HG03139 (cell line): Measurements from ENCODE around the gene ZNF618.
A peak's percentile ranks its signal among the peaks of the same experiment; 100 is the strongest.
"Not testable (repeated sequence)": the region's sequence is repeated elsewhere in the genome, so short reads cannot be mapped to it uniquely, and the experiment has no call there.

Experiments used
- ATAC-seq: cut with Tn5 transposase; IDR thresholded peaks from one replicate; pipeline ENCODE4 v1.9.1; 2021; ENCODE audit not compliant: unreplicated experiment

ZNF618 gene

DNA sequence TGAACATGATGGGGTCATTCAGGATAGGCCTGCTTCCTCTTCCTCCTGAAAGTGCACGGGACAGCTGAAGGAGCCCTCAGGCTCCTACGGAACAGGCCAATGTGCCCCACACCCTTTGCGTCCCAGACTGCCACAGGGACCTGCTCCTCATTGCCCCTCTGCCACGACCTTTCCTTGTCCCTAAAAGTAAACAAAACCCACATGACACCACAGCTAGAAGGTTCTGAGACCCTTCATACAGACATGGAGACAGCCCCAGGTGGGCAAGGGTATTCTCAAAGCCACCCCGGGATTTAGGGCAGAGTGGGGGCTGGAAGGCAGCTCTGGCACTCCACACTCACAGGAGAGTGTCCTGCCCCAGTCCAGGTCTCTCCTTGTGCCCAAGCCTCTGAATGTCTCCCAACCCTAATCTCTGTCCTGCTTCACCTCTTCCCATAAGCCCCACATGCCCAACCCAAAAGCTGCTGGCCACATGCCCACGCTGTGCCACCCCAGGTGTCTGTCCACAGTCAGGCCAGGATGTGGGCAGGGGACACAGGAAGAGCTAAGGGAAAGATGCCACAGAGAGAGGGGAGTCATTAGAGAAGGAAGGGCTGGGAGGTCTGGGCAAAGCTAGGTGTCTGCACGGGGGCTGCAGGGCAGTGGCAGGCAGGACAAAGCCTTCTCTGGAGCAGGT lies 201.2 kb downstream of the ZNF618 start:
- no peak for ATAC-seq

DNA sequence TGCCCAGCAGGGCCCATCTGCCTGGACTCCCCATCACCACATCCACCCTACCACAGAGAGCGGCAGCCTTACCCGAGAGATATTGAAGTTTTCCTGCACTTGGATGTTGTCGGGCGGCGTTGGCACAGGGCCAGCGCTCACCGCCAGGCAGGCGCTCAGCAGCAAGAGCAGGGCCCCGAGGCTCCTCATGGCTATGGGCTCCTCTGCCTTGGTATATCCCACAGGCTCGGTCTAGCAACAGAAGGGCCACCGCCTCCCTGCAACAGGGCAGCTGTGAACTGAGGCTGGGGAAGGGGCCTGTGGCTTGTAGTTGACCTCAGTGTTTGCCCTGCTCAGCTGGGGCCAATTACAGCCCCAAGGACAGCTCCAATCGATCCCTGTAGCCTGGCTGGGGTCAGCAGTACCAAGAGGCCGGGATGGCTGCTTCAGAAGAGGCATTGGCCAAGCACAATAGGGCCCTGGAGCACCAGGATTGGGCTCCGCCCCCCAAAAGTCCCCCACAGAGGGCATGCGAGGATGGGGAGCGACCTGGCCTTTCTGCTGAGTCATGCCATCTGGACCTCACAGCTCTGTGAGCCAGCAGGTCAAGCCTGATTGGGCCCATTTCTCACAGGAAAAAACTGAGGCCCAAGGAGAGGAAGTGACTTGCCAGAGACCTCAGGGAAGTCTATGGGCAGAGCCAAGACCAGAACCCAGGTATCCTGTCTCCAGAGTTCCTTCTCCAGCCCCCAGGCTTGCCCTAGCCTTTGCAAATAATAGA lies 202.1 kb downstream of the ZNF618 start, which contains the start of gene AMBP:
Gene AMBP (minus strand): TSS at position 280 of the 760 bp plus-strand sequence. CDS start 91 bp downstream, at position 189.
- ATAC-seq, result no peak

GRCh38 chr9:114078781-114079156 lies 202.7 kb downstream of the ZNF618 start:
- no peak for ATAC-seq

DNA sequence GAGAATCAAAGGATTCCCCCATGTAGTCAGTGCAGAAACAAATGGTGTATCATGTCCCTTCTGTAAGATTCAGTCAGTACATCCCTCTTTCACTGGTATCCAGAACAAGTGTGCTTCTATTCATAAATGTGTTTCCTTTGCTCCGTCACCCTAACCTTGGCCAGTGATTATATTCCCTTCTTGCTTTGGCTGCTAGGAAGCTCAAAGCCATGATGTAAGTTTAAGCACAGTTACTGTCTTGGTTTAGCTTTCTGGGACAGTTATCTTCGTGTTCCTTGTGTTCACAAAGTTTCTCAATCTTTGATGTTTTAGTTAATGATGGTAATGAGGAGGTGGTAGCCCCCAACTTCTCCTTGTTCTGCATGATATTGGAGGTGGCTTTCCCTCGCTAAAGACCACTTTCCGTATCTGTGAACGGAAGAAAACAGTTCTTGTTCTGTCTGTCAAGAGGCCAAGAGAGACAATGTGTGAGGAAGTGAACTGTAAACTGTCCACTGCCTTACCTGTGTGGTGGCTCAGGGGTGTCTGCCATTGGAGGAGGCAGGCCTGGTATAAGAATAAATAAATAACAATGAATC lies 204.2 kb downstream of the ZNF618 start:
- no peak for ATAC-seq

- no peak for ATAC-seq
Observed at GRCh38 chr9:114080773-114081440, 204.8 kb downstream of the ZNF618 start.

DNA sequence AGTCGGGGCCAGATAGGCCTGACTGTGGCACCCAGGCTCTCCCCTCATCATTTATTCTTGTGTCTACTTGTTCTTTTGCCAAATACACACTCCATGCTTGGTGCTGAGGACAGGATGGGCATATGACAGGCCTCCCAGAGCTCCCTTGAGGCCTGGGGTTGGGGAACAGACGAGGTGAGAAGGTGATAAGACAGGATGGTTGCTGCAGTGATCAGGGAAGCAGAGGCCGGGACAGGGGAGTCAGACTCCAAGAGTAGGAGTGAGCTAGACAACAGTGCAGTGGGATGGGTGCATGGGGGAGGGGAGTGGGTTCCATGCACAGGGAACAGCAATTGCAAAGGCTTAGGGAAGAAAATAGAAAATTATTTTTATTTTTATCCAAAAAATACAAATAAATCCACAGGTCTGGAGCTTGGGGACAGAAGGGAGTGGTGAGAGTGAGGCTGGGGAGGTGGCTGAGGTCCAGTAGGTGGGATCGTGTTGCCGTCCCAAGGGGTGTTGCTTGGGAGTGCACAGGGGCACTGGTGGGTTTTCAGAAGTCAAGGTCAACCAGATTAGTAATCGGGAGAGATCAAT lies 205.4 kb downstream of the ZNF618 start:
- ATAC-seq, result no peak

DNA sequence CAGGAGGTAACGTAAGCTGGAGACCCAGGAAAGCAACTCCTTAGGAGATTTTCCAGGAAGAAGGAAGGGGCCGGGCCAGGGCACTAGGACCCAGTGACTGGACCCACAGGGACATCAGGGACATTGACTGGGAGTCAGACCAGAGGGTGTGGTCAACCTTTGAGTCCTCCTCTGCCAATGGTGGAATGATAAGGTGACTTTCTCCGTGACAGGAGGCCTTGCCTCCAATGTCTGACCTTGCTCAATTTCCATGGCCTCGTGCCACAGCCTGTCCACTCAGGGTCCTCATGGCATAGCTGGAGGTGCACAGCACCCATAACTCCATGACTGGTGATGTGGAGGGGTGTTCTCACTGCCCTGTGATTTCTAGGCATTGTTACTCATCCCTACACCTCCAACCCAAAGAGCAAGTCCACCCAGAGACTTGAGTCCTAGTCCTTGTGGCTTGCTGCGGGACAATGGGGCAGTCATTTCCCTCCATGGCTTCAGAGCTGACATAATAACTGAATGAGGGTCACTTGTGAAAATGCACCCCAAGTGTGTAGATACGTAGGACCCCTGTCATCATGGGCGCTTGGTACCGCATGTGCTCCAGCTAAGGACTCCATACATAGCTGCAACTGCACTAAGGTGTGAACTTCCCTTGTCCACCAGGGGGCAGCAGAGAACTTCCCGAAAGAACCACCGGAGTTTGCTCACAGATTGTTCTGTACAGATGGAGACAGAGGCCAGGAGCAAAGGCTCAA lies 206.1 kb downstream of the ZNF618 start:
- ATAC-seq, result peak; percentile 85

DNA sequence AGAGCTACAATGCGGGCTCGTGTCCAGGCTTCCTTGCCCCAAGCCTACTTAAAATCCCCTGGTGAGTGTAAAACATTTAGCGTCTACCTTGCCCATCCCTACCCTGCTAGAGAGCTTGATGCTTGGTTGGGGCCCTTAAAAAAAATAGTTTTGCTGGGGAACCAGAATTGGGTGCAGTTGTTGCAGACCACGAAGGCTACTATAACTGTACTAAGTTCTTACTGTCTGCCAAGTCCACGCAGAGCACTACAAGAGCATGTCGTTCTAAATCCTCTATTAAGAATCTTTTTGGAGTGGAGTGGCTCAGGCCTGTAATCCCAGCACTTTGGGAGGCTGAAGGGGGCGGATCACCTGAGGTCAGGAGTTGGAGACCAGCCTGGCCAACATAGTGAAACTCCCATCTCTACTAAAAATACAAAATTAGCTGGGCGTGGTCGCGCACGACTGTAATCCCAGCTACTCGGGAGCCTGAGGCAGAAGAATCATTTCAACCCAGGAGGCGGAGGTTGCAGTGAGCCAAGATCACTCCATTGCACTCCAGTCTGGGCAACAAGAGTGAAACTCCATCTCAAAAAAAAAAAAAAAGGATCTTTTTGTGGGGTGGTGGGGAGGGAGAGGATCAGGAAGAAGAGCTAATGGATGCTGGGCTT lies 206.8 kb downstream of the ZNF618 start:
- ATAC-seq, result not testable (repeated sequence)

- ATAC-seq, result no peak
Observed at GRCh38 chr9:114083666-114084065, 207.6 kb downstream of the ZNF618 start.

- ATAC-seq, result no peak
Observed at GRCh38 chr9:114084282-114085073, 208.4 kb downstream of the ZNF618 start.

GRCh38 chr9:114085387-114085789 lies 209.3 kb downstream of the ZNF618 start:
- ATAC-seq, result no peak

- no peak for ATAC-seq
Observed at GRCh38 chr9:114086009-114086408, 209.9 kb downstream of the ZNF618 start.

DNA sequence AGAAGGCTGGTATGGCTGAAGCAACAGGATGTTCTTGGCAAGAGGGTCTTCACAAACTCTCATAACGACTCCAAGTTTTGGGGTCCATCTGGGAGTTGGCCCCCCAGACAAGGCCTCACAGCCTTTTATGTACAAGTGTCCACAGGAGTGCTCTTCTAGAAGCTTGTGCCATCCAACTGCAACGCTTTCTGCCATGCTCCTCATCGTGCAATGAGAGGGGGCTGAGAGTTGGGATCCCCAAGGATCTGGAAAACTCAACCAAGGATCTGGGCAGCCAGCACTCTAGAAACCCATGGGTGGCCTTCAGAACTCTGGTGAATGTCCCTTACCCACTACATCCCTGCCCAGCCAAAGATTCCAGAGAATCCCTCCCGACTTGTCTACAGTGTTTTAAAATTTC lies 210.5 kb downstream of the ZNF618 start:
- no peak for ATAC-seq

DNA sequence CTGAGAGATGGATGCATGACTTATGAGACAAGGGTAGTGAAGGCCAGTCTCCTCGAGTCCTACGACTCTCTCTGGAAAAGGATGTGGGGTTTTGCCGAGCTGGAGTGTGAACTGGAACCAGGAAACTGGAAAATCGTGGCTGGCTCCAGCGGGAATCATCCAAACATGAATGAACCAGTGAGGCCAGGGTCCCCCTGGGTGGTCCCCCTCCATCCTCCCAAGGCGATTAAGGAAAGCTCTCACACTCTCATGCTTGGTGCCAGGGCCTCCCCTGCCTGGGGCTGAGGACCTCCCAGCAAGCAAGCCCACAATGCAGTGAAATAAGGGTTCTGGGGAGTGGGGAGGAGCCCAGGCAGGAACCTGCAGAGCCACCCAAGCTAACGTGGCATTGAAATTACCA lies 211.6 kb downstream of the ZNF618 start:
- no peak for ATAC-seq

DNA sequence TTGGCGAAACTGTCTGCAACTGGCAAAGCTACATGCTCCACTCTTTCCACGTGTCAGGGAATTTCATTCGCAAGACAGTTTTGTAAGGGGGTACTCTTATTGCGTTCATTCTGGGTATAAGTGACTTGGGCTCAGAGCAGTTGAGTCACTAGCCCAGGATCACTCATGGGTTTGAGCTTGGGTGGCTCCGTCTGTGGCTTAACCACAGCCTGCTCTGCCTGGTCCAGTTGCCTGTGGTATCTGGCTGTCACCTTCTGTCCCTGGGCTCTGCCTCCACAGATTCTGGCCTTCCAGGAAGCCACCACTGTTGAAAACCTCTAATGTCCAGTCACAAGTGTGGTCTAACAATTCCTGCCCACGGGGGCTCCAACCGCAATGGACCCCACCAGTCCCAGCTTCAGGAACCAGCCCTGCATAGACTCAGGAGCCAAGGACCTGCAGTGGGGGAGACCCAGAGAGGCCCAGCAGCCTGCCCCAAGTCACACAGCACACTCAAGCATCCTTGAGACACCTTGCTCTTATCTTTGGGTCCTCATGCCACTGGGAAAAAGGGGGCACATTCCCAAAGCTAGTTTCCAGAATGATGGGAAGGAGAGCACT lies 212.6 kb downstream of the ZNF618 start:
- ATAC-seq, result no peak

DNA sequence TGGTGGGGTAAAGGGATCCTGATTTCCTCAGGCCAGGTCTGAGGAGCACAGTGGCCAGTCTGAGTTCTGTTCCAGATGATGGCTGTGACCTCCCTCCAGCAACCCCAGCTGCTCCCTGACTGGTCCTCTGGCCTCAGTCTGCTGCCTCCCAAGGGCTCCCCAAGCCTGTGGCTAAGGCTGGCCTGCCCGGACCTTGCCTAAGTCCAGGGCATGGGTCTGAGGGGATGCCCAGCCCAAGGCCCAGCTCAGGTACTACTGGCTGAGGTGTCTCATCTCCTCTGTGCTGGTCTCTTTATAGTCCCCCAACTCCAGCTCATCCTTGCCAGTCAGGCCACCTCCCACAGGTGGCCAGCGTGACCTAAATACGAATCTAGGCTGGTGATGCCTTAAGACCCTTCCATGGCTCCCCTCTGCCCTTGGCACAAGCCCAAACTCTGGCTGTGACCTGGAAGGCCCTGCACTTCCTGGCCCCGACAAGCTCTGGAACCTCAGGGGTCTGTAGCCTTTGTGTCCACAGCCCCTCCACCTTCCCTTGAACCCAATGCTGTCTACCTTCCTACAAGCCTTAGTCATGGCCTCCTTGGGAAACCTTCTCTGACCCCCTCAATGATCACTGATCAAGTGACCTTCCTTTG lies 213.2 kb downstream of the ZNF618 start:
- no peak for ATAC-seq

DNA sequence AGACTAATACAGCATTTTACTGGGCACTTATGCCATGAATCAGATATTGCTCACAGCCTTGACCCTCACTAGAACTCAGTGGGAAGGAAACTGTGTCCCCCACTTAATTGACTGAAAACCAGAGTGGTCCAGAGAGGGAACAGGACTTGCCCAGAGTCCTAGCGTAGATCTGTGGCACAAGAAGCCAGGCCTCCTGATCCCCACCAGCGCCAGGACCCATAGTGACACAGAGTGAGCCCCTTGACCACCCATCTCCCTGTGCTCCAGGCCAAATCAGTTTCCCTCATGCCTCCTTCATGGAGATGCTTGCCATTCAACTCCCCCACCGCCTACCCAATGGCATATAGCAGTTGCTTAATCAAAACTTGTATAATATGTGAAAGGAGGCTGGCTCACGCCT lies 214.7 kb downstream of the ZNF618 start:
- ATAC-seq, result no peak

- ATAC-seq, result no peak
Observed at GRCh38 chr9:114091711-114092110, 215.6 kb downstream of the ZNF618 start.
